ENCODE data around the gene ZNF580.

- no peak for TF ChIP-seq CTCF (IDR thresholded peaks at IDR 0.05)
- peak in 1 of 3 donors; percentile 44 for TF ChIP-seq POLR2A (IDR thresholded peaks at IDR 0.05)
Observed at GRCh38 chr19:55599468-55599841, 41.3 kb upstream of the ZNF580 start, which contains the start of gene FIZ1.
